Ammon's horn (tissue), 1 donor: ENCODE data around the gene SLC19A1.

Experiments
- DNase-seq: peaks from one replicate; pipeline ENCODE4 v3.0.0-alpha.2; 2016; ENCODE audit warnings: low spot score

The SLC19A1 gene

GRCh38 chr21:45517249-45518065, 24.8 kb downstream of the SLC19A1 start:
- DNase-seq, result no peak

- no peak for DNase-seq
Measured at GRCh38 chr21:45516671-45517151, 25.5 kb downstream of the SLC19A1 start.

GRCh38 chr21:45516071-45516670, 26.1 kb downstream of the SLC19A1 start:
- DNase-seq, result no peak

GRCh38 chr21:45515241-45516061, 26.8 kb downstream of the SLC19A1 start:
- DNase-seq, result no peak

- DNase-seq, result no peak
Measured at GRCh38 chr21:45514311-45515021, 27.8 kb downstream of the SLC19A1 start.

- no peak for DNase-seq
Measured at GRCh38 chr21:45513741-45514310, 28.4 kb downstream of the SLC19A1 start.

GRCh38 chr21:45513003-45513717, 29.1 kb downstream of the SLC19A1 start:
- no peak for DNase-seq

GRCh38 chr21:45512626-45513002, 29.6 kb downstream of the SLC19A1 start:
- no peak for DNase-seq

GRCh38 chr21:45511661-45512431, 30.4 kb downstream of the SLC19A1 start:
- DNase-seq, result no peak

- no peak for DNase-seq
Measured at GRCh38 chr21:45511007-45511406, 31.2 kb downstream of the SLC19A1 start.

GRCh38 chr21:45510466-45510955, 31.7 kb downstream of the SLC19A1 start:
- no peak for DNase-seq

- DNase-seq, result no peak
Measured at GRCh38 chr21:45509566-45510465, 32.4 kb downstream of the SLC19A1 start.

GRCh38 chr21:45508607-45509565, 33.4 kb downstream of the SLC19A1 start:
- DNase-seq, result no peak

GRCh38 chr21:45507888-45508508, 34.2 kb downstream of the SLC19A1 start:
- no peak for DNase-seq

GRCh38 chr21:45507523-45507875, 34.7 kb downstream of the SLC19A1 start:
- no peak for DNase-seq

- DNase-seq, result no peak
Measured at GRCh38 chr21:45506836-45507522, 35.3 kb downstream of the SLC19A1 start.
